B cell (primary cell): ENCODE data around the gene SIAH2. TPM values are rescaled to one million over a fixed set of nuclear protein-coding genes. Genes with fewer than 3 reads are reported as not detected.
A peak's percentile ranks its signal among the peaks of the same experiment; 100 is the strongest.

Experiments
- ATAC-seq: fragments of 200-7000 bp; cut with Tn5 transposase; one replicate; pipeline ENCODE4 v1.10.0; 2021; ENCODE audit warnings: low read depth, mild to moderate bottlenecking, moderate number of reproducible peaks, moderate library complexity
- CTCF ChIA-PET: fragments of 350-600 bp; sonication (Branson Sonifier 250); formaldehyde crosslinking; loops from one replicate; lab custom pipeline; 2021; ENCODE audit warnings: antibody characterized with exemption, inconsistent platforms; lab: Charles Lee
- POLR2A ChIA-PET: fragments of 350-600 bp; sonication (Branson Sonifier 250); formaldehyde crosslinking; loops from one replicate; lab custom pipeline; 2021; ENCODE audit warnings: antibody characterized with exemption; lab: Charles Lee
- DNase-seq: peaks from one replicate; pipeline ENCODE4 v3.0.0; 2013
- H2AFZ ChIP-seq: 2 replicates; pipeline ENCODE4 v1.6.1; 2012; ENCODE audit warnings: mild to moderate bottlenecking, low read depth, low read length; ENCODE audit not compliant: insufficient read depth, poor library complexity, severe bottlenecking
- H3K27ac ChIP-seq, 2 donors: 1 replicate in 1 of 2; 2 replicates in 1 of 2; pipeline ENCODE4 v1.5.1; 2012 to 2013; ENCODE audit warnings: low read length in 2 of 2, mild to moderate bottlenecking in 2 of 2, moderate library complexity in 1 of 2
- H3K27me3 ChIP-seq, 4 experiments: fragments of 200-600 bp in 1 of 4; sonication (generic) in 1 of 4; replicated peaks in 1 of 4; 1 replicate in 2 of 4; 2 replicates in 2 of 4; pipeline versions ENCODE4 v1.6.1 to v1.7.0; 2013 to 2016; ENCODE audit warnings: low read length in 3 of 4, mild to moderate bottlenecking in 2 of 4, mixed read lengths in 1 of 4, moderate library complexity in 1 of 4; ENCODE audit not compliant: insufficient read depth in 4 of 4, control insufficient read depth in 3 of 4; ENCODE audit errors: control extremely low read depth in 1 of 4
- H3K36me3 ChIP-seq, 2 experiments: replicated peaks in 1 of 2; 1 replicate in 1 of 2; 2 replicates in 1 of 2; pipeline versions ENCODE4 v1.6.1 to v1.7.1; 2013; ENCODE audit warnings: low read length in 1 of 2; ENCODE audit not compliant: insufficient read depth in 2 of 2, control insufficient read depth in 1 of 2; ENCODE audit errors: control extremely low read depth in 1 of 2, extremely low read depth in 1 of 2
- H3K4me1 ChIP-seq, 2 donors: fragments of 200-600 bp in 1 of 2; sonication (generic) in 1 of 2; 1 replicate in 1 of 2; 2 replicates in 1 of 2; pipeline versions ENCODE4 v1.5.1 to v1.6.1; 2013 to 2017; ENCODE audit warnings: low read length in 2 of 2; ENCODE audit not compliant: control insufficient read depth in 2 of 2, insufficient read depth in 2 of 2
- H3K4me2 ChIP-seq: replicated peaks from 2 replicates; pipeline ENCODE3; 2012; ENCODE audit warnings: mild to moderate bottlenecking, low read depth, low read length; ENCODE audit not compliant: poor library complexity, severe bottlenecking
- H3K4me3 ChIP-seq, 5 experiments: fragments of 200-600 bp in 1 of 5; sonication (generic) in 1 of 5; 1 replicate in 3 of 5; 2 replicates in 2 of 5; pipeline versions ENCODE4 v1.5.1 to v1.7.0; 2011 to 2016; ENCODE audit warnings: low read length in 4 of 5, mild to moderate bottlenecking in 4 of 5, low read depth in 2 of 5, control low read depth in 1 of 5, moderate library complexity in 1 of 5; ENCODE audit not compliant: insufficient read depth in 1 of 5; ENCODE audit errors: control extremely low read depth in 1 of 5, extremely low read depth in 1 of 5
- H3K79me2 ChIP-seq: fragments of 200-600 bp; sonication (generic); one replicate; pipeline ENCODE4 v1.6.0; 2016; ENCODE audit warnings: low read length; ENCODE audit not compliant: control insufficient read depth, insufficient read depth
- H3K9ac ChIP-seq: fragments of 200-600 bp; sonication (generic); 2 replicates; pipeline ENCODE4 v1.6.1; 2017; ENCODE audit warnings: mild to moderate bottlenecking, low read length, moderate library complexity
- H3K9me3 ChIP-seq, 3 donors: one replicate each; pipeline versions ENCODE4 v1.6.1 to v1.7.1; 2013; ENCODE audit warnings: low read length in 2 of 3; ENCODE audit not compliant: control insufficient read depth in 2 of 3, insufficient read depth in 1 of 3; ENCODE audit errors: control extremely low read depth in 1 of 3
- H4K20me1 ChIP-seq: 2 replicates; pipeline ENCODE4 v1.6.0; 2012; ENCODE audit warnings: mild to moderate bottlenecking, low read length; ENCODE audit not compliant: insufficient read depth, control insufficient read depth, poor library complexity, severe bottlenecking
- H3K27ac Mint-ChIP-seq: one replicate; pipeline ENCODE4 v1.8.0; 2021; ENCODE audit warnings: mixed read lengths
- H3K27me3 Mint-ChIP-seq: one replicate; pipeline ENCODE4 v1.8.0; 2021; ENCODE audit warnings: mixed read lengths
- H3K4me1 Mint-ChIP-seq: one replicate; pipeline ENCODE4 v1.8.0; 2021; ENCODE audit warnings: mixed read lengths
- H3K4me3 Mint-ChIP-seq: one replicate; pipeline ENCODE4 v1.8.0; 2021; ENCODE audit warnings: mixed read lengths
- H3K9me3 Mint-ChIP-seq: one replicate; pipeline ENCODE4 v1.8.0; 2022; ENCODE audit warnings: mixed read lengths; ENCODE audit not compliant: insufficient read depth
- CTCF ChIP-seq: fragments of 200-600 bp; IDR thresholded peaks from one replicate; pipeline ENCODE4 v1.8.0; 2022; ENCODE audit warnings: antibody characterized with exemption, mild to moderate bottlenecking
- EZH2 ChIP-seq: IDR thresholded peaks from 2 replicates; pipeline ENCODE4 v1.6.1; 2012; ENCODE audit warnings: borderline replicate concordance, low read depth, mild to moderate bottlenecking, moderate library complexity, low read length; ENCODE audit not compliant: insufficient read depth, poor library complexity, severe bottlenecking
- whole genome bisulfite sequencing: methylation state at CpG from one replicate; pipeline ENCODE4 v1.1.5; 2013; ENCODE audit warnings: missing lambda C conversion rate; ENCODE audit not compliant: insufficient coverage; 5-methylcytosine and 5-hydroxymethylcytosine counted together
- intact Hi-C: fragments of 100-400 bp; cut with micrococcal nuclease; formaldehyde crosslinking; loops from one replicate; pipeline ENCODE4 v1.10.0; 2022
- polyA plus RNA-seq: library from polyadenylated mRNA; depleted of rRNA; stranded (reverse); fragments of >200 nt; gene quantifications from 2 replicates; pipeline ENCODE4 v1.2.3, GENCODE V29; 2012
- total RNA-seq, 2 donors: library from RNA; stranded (reverse); fragments of 120-200 nt in 1 of 2; gene quantifications; 1 replicate in 1 of 2; 2 replicates in 1 of 2; pipeline versions ENCODE4 v1.2.3 to v1.2.4, GENCODE V29; 2013 to 2022

Gene SIAH2
- total and polyA plus RNA-seq, 2 donors (not counting 1 experiment from before 2014, with no cell fraction given), result 22.3 to 83.4 TPM

GRCh38 chr3:150762662-150763121, 277 bp downstream of the SIAH2 start:
- peak overlapping the region; percentile 74 to 90 (median 86) for H3K4me3 ChIP-seq
- H3K9me3 ChIP-seq, result no peaks in the 10 kb centered on the region
- Mint-ChIP-seq H3K27ac (peak overlapping the region; percentile 99), H3K27me3 (peaks cover 4% of the 10 kb centered on the region), H3K9me3 (no peaks in the 10 kb centered on the region), H3K4me3 (peak overlapping the region; percentile 96), H3K4me1 (peaks cover 68% of the 10 kb centered on the region)
- CTCF ChIA-PET, result interaction anchor here (0.7 to 4.5 kb wide), 9 partner anchors 11 to 219 kb away, joined by 3 to 32 read pairs (median 5); partner anchors contain the start of gene ERICH6
- TF ChIP-seq CTCF, result no peak
- TF ChIP-seq EZH2, result no peak
- H3K4me1 ChIP-seq, result peaks cover 53 to 60% of the 10 kb centered on the region in 2 donors
- under 1% methylated on average over 76 of the region's 76 CpGs for WGBS
- peaks cover 0 to 8% of the 10 kb centered on the region in 2 experiments for H3K36me3 ChIP-seq
- H3K4me2 ChIP-seq, result peak overlapping the region; percentile 92
- ATAC-seq (no peak), DNase-seq (no peak)
- peaks cover 45% of the 10 kb centered on the region for H3K79me2 ChIP-seq
- peak overlapping the region; percentile 91 for H2AFZ ChIP-seq
- H3K9ac ChIP-seq, result peak overlapping the region; percentile 95
- peaks cover 25% of the 10 kb centered on the region for H4K20me1 ChIP-seq
- H3K27me3 ChIP-seq, result peaks cover 0 to 2% (median 0%) of the 10 kb centered on the region in 4 experiments
- POLR2A ChIA-PET, result interaction anchor here (0.6 to 2.5 kb wide), 7 partner anchors 59 to 623 kb away, joined by 3 to 15 read pairs (median 4); partner anchors contain the start of genes EIF2A, ERICH6, SELENOT and SERP1
- H3K27ac ChIP-seq, result peak overlapping the region; percentile 75 to 95
- intact Hi-C loops, result loop anchor here (1.0 to 10.0 kb wide), 12 partner anchors 23 to 1440 kb away; partner anchors contain the start of genes EIF2A, MED12L, P2RY12 and PFN2
